PC-9 (cell line): ENCODE data around the gene R3HCC1L. TPM values are rescaled to one million over a fixed set of nuclear protein-coding genes. Genes with fewer than 3 reads are reported as not detected.

Experiments
- BruUV-seq: library from RNA; stranded (reverse); fragments of 400-500 nt; replicated peaks from 2 replicates; lab custom pipeline; 2021; lab: Mats Ljungman, UMichigan
- CTCF ChIA-PET: fragments of 300-600 bp; sonication (Branson Sonifier 250); formaldehyde crosslinking; loops from one replicate; lab custom pipeline; 2022; ENCODE audit warnings: antibody characterized with exemption; lab: Charles Lee
- POLR2A ChIA-PET: fragments of 300-600 bp; sonication (Branson Sonifier 250); formaldehyde crosslinking; loops from one replicate; lab custom pipeline; 2022; ENCODE audit warnings: antibody characterized with exemption; ENCODE audit not compliant: unreplicated experiment; lab: Charles Lee
- DNase-seq, 2 experiments: peaks; one replicate each; pipeline versions ENCODE4 v3.0.0 to v3.0.0-alpha.2; 2015 to 2022; ENCODE audit warnings: mixed read lengths in 1 of 2
- H2AFZ ChIP-seq: fragments of 200-600 bp; sonication (generic); 2 replicates; pipeline ENCODE4 v1.8.1; 2017; ENCODE audit warnings: antibody characterized with exemption
- H3F3A ChIP-seq: fragments of 200-600 bp; sonication (generic); 2 replicates; pipeline ENCODE4 v1.8.1; 2017; ENCODE audit warnings: antibody characterized with exemption, mild to moderate bottlenecking, low read depth; ENCODE audit not compliant: insufficient read depth
- H3K27ac ChIP-seq: fragments of 200-600 bp; sonication (generic); 2 replicates; pipeline ENCODE4 v1.6.1; 2016; ENCODE audit warnings: mixed run types
- H3K27me3 ChIP-seq: fragments of 200-600 bp; sonication (generic); 2 replicates; pipeline ENCODE4 v1.6.1; 2016; ENCODE audit warnings: low read depth, mixed run types; ENCODE audit not compliant: insufficient read depth
- H3K36me3 ChIP-seq: fragments of 200-600 bp; sonication (generic); 2 replicates; pipeline ENCODE4 v1.6.1; 2016; ENCODE audit warnings: low read depth, mixed run types
- H3K4me1 ChIP-seq: fragments of 200-600 bp; sonication (generic); replicated peaks from 2 replicates; pipeline ENCODE4 v1.6.1; 2016; ENCODE audit warnings: mixed run types; ENCODE audit not compliant: insufficient read depth
- H3K4me2 ChIP-seq: fragments of 200-600 bp; sonication (generic); 2 replicates; pipeline ENCODE4 v1.6.1; 2017; ENCODE audit warnings: mixed run types
- H3K4me3 ChIP-seq: fragments of 200-600 bp; sonication (generic); 2 replicates; pipeline ENCODE4 v1.6.1; 2016; ENCODE audit warnings: mixed run types
- H3K79me2 ChIP-seq: fragments of 200-600 bp; sonication (generic); 2 replicates; pipeline ENCODE4 v1.6.1; 2017; ENCODE audit warnings: low read depth, mixed run types
- H3K9me2 ChIP-seq: fragments of 200-600 bp; sonication (generic); 2 replicates; pipeline ENCODE4 v1.8.1; 2017; ENCODE audit warnings: mild to moderate bottlenecking; ENCODE audit not compliant: insufficient read depth
- H3K9me3 ChIP-seq: fragments of 200-600 bp; sonication (generic); 2 replicates; pipeline ENCODE4 v1.8.1; 2016; ENCODE audit warnings: low read depth; ENCODE audit not compliant: insufficient read depth
- H4K20me1 ChIP-seq: fragments of 200-600 bp; sonication (generic); 2 replicates; pipeline ENCODE4 v1.8.1; 2017; ENCODE audit not compliant: insufficient read depth
- CTCF ChIP-seq: fragments of 200-600 bp; sonication (generic); conservative IDR thresholded peaks from 2 replicates; pipeline ENCODE4 v1.6.1; 2017; ENCODE audit warnings: mixed run types, antibody characterized with exemption, mild to moderate bottlenecking, moderate library complexity
- EZH2 ChIP-seq: fragments of 200-600 bp; sonication (generic); IDR thresholded peaks from 2 replicates; pipeline ENCODE4 v1.8.0; 2017; ENCODE audit warnings: antibody characterized with exemption, low read depth
- intact Hi-C: fragments of 100-400 bp; cut with micrococcal nuclease; formaldehyde crosslinking; loops from one replicate; pipeline ENCODE4 v1.10.0; 2022; ENCODE audit not compliant: unreplicated experiment
- total RNA-seq: library from RNA; stranded (reverse); gene quantifications from 2 replicates; pipeline ENCODE4 v1.2.3, GENCODE V29; 2021

R3HCC1L gene
- total RNA-seq, 1 experiment from 2014 or later: 7.0 TPM

GRCh38 chr10:98258683-98259454 lies 124.4 kb downstream of the R3HCC1L start:
- Histone ChIP-seq H3K27ac (no peak overlapping the region), H3F3A (no peaks in the 10 kb centered on the region), H3K36me3 (no peaks in the 10 kb centered on the region), H4K20me1 (no peaks in the 10 kb centered on the region), H3K27me3 (no peaks in the 10 kb centered on the region), H3K4me3 (no peak overlapping the region), H2AFZ (no peak overlapping the region), H3K4me1 (peaks cover 8% of the 10 kb centered on the region), H3K9me2 (no peaks in the 10 kb centered on the region), H3K4me2 (no peak overlapping the region), H3K79me2 (no peaks in the 10 kb centered on the region), H3K9me3 (no peaks in the 10 kb centered on the region)
- CTCF ChIA-PET: no interaction called here
- intact Hi-C loops: no loop called here
- TF ChIP-seq EZH2 (no peak), CTCF (no peak)
- POLR2A ChIA-PET: interaction anchor here (0.7 kb wide), 1 partner anchor 377 kb away, joined by 5 read pairs; no protein-coding TSS in a partner anchor
- BruUV-seq: no TSS peak
- peak; percentile 59 to 83 for DNase-seq

GRCh38 chr10:98259606-98260315 lies 125.3 kb downstream of the R3HCC1L start:
- no peaks in the 10 kb centered on the region for H4K20me1 ChIP-seq
- DNase-seq: no peak
- H3K4me1 ChIP-seq: peaks cover 17% of the 10 kb centered on the region
- intact Hi-C loops: loop anchor here (10.0 kb wide), 1 partner anchor 375 kb away; no protein-coding TSS in a partner anchor
- TF ChIP-seq EZH2 (no peak), CTCF (no peak)
- BruUV-seq: no TSS peak
- H3K27ac ChIP-seq: no peak overlapping the region
- no peaks in the 10 kb centered on the region for H3K79me2 ChIP-seq
- H3K36me3 ChIP-seq: no peaks in the 10 kb centered on the region
- ChIA-PET CTCF (no interaction called here), POLR2A (no interaction called here)
- H3K4me2 ChIP-seq: no peak overlapping the region
- peaks cover 5% of the 10 kb centered on the region; the same call in 1 of the 2 replicates for H3F3A ChIP-seq
- no peak overlapping the region for H2AFZ ChIP-seq
- no peak overlapping the region for H3K4me3 ChIP-seq
- no peaks in the 10 kb centered on the region for H3K9me3 ChIP-seq
- H3K9me2 ChIP-seq: no peaks in the 10 kb centered on the region
- H3K27me3 ChIP-seq: no peaks in the 10 kb centered on the region

- Histone ChIP-seq H3K27ac (no peak overlapping the region), H3K79me2 (no peaks in the 10 kb centered on the region), H3K27me3 (no peaks in the 10 kb centered on the region), H3K4me2 (no peak overlapping the region), H3K9me3 (no peaks in the 10 kb centered on the region), H3K36me3 (no peaks in the 10 kb centered on the region), H2AFZ (no peak overlapping the region), H3K4me3 (no peak overlapping the region), H4K20me1 (no peaks in the 10 kb centered on the region), H3K9me2 (no peaks in the 10 kb centered on the region), H3F3A (peaks cover 5% of the 10 kb centered on the region; the same call in 1 of the 2 replicates), H3K4me1 (peaks cover 19% of the 10 kb centered on the region)
- CTCF ChIA-PET: no interaction called here
- no peak for DNase-seq
- POLR2A ChIA-PET: no interaction called here
- no TSS peak for BruUV-seq
- intact Hi-C loops: loop anchor here (10.0 kb wide), 1 partner anchor 376 kb away; no protein-coding TSS in a partner anchor
- TF ChIP-seq CTCF (no peak), EZH2 (no peak)
Observed at GRCh38 chr10:98260350-98260749, 125.9 kb downstream of the R3HCC1L start.
